GM19395 (cell line): ENCODE measurements around the gene PLA2G5.

Experiments used
- ATAC-seq: cut with Tn5 transposase; IDR thresholded peaks from one replicate; pipeline ENCODE4 v1.9.1; 2021; ENCODE audit warnings: mild to moderate bottlenecking, moderate library complexity; ENCODE audit not compliant: unreplicated experiment

PLA2G5 gene

GRCh38 chr1:20089328-20090077 is 19.5 kb downstream of the PLA2G5 start:
- ATAC-seq, result no peak

GRCh38 chr1:20090119-20090518 is 20.1 kb downstream of the PLA2G5 start:
- ATAC-seq, result no peak

- ATAC-seq, result no peak
These were observed 20.6 kb downstream of the PLA2G5 start for GRCh38 chr1:20090641-20091040.

- ATAC-seq, result no peak
These were observed 23.3 kb downstream of the PLA2G5 start for GRCh38 chr1:20093303-20093702.

- ATAC-seq, result no peak
These were observed 24.0 kb downstream of the PLA2G5 start for GRCh38 chr1:20093940-20094391.

- ATAC-seq, result no peak
These were observed 25.8 kb downstream of the PLA2G5 start for GRCh38 chr1:20095564-20096434.

GRCh38 chr1:20096840-20097447 is 26.9 kb downstream of the PLA2G5 start:
- ATAC-seq, result no peak

- ATAC-seq, result no peak
These were observed 29.5 kb downstream of the PLA2G5 start for GRCh38 chr1:20099533-20099932.

GRCh38 chr1:20100632-20101355 is 30.8 kb downstream of the PLA2G5 start:
- no peak for ATAC-seq

GRCh38 chr1:20102875-20103274 is 32.9 kb downstream of the PLA2G5 start:
- ATAC-seq, result no peak

GRCh38 chr1:20105856-20106255 is 35.9 kb downstream of the PLA2G5 start:
- ATAC-seq, result no peak

GRCh38 chr1:20107351-20107750 is 37.4 kb downstream of the PLA2G5 start:
- ATAC-seq, result no peak

- no peak for ATAC-seq
These were observed 37.8 kb downstream of the PLA2G5 start for GRCh38 chr1:20107796-20108195.

- no peak for ATAC-seq
These were observed 38.6 kb downstream of the PLA2G5 start for GRCh38 chr1:20108366-20109123.

- no peak for ATAC-seq
These were observed 39.3 kb downstream of the PLA2G5 start for GRCh38 chr1:20109223-20109856.

GRCh38 chr1:20110679-20111078 is 40.7 kb downstream of the PLA2G5 start:
- ATAC-seq, result no peak

- no peak for ATAC-seq
These were observed 41.5 kb downstream of the PLA2G5 start for GRCh38 chr1:20111452-20111851.

- no peak for ATAC-seq
These were observed 42.4 kb downstream of the PLA2G5 start for GRCh38 chr1:20112279-20113000.

- no peak for ATAC-seq
These were observed 44.1 kb downstream of the PLA2G5 start for GRCh38 chr1:20114021-20114648.
